PFSK-1 (cell line): ENCODE measurements around the gene C13orf46.

Experiments
- POLR2AphosphoS5 ChIP-seq: IDR thresholded peaks from 2 replicates; pipeline ENCODE4 v1.6.1; 2012; ENCODE audit warnings: low read depth, mild to moderate bottlenecking, control low read depth, low read length, moderate library complexity
- TAF1 ChIP-seq: IDR thresholded peaks from 2 replicates; pipeline ENCODE4 v1.6.1; 2012; ENCODE audit warnings: low read length, control low read depth, borderline replicate concordance; ENCODE audit not compliant: insufficient read depth

- TF ChIP-seq POLR2AphosphoS5 (no peak), TAF1 (no peak)
These were observed 52.1 kb downstream of the C13orf46 start for GRCh38 chr13:113921763-113922162.
